ENCODE results near the gene RAB40B. TPM values are rescaled to one million over a fixed set of nuclear protein-coding genes. Genes with fewer than 3 reads are reported as not detected.

Gene RAB40B
- total RNA-seq, 2 experiments from 2014 or later: 21.4 to 22.1 TPM

DNA sequence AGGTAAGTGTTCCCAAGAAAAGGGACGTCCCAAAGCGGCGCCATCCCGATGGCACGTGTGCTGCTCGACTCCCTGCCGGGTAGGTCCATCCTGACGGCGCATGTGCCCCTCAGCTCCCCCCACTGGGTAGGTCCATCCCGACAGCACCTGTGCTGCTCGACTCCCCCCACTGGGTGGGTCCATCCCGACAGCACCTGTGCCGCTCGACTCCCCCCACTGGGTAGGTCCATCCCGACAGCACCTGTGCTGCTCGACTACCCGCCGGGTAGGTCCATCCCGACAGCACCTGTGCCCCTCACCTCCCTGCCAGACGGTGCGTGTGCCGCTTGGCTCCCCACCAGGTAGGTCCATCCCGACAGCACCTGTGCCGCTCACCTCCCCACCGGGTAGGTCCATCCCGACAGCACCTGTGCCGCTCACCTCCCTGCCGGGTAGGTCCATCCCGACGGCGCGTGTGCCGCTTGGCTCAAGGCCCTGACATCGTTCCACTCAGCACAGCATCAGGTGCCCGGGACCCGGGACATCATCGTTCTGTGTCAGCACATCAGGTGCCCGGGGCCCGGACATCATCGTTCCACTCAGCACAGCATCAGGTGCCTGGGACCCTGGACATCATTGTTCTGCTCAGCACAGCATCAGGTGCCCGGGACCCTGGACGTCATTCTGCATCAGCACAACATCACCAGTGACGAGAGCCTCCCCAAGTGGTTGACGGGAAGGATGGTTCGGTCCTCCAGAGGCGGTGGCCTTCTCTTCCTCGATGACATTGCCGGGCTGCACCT, 31.2 kb upstream of the RAB40B start:
- BruUV-seq (replicated peaks): no TSS peak
- H3K36me3 ChIP-seq (ENCODE audit: insufficient read depth, low read length): peaks cover 85% of the 10 kb centered on the region
- H4K20me1 ChIP-seq (ENCODE audit: insufficient read depth, low read length): no peaks in the 10 kb centered on the region
- no peak overlapping the region for H2AFZ ChIP-seq (ENCODE audit: low read length)
- POLR2A ChIA-PET: interaction anchor here (0.6 kb wide), 1 partner anchor 18 kb away, joined by 3 read pairs; no protein-coding TSS in a partner anchor
- TF ChIP-seq, protein P1, sequence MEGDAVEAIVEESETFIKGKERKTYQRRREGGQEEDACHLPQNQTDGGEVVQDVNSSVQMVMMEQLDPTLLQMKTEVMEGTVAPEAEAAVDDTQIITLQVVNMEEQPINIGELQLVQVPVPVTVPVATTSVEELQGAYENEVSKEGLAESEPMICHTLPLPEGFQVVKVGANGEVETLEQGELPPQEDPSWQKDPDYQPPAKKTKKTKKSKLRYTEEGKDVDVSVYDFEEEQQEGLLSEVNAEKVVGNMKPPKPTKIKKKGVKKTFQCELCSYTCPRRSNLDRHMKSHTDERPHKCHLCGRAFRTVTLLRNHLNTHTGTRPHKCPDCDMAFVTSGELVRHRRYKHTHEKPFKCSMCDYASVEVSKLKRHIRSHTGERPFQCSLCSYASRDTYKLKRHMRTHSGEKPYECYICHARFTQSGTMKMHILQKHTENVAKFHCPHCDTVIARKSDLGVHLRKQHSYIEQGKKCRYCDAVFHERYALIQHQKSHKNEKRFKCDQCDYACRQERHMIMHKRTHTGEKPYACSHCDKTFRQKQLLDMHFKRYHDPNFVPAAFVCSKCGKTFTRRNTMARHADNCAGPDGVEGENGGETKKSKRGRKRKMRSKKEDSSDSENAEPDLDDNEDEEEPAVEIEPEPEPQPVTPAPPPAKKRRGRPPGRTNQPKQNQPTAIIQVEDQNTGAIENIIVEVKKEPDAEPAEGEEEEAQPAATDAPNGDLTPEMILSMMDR (conservative IDR thresholded peaks at IDR 0.05; ENCODE audit: low read length): no peak
- TF ChIP-seq EZH2phosphoT487 (IDR thresholded peaks at IDR 0.05; ENCODE audit: borderline replicate concordance, low read depth, low read length): no peak
- no peak overlapping the region for H3K4me3 ChIP-seq (ENCODE audit: low read depth, low read length, poor library complexity, severe bottlenecking)
- intact Hi-C loops (cut with micrococcal nuclease; ENCODE audit: unreplicated experiment): no loop called here
- no peaks in the 10 kb centered on the region for H3K4me1 ChIP-seq (ENCODE audit: insufficient read depth, low read length, poor library complexity, severe bottlenecking)
- H3K79me2 ChIP-seq (ENCODE audit: insufficient read depth, low read depth, low read length): no peaks in the 10 kb centered on the region
- DNase-seq (ENCODE audit: low spot score): no peak
- H3K27ac ChIP-seq (ENCODE audit: low read depth, low read length, poor library complexity, severe bottlenecking): no peak overlapping the region
- CTCF ChIA-PET (ENCODE audit: unreplicated experiment): interaction anchor here (0.6 kb wide), 1 partner anchor 14 kb away, joined by 3 read pairs; no protein-coding TSS in a partner anchor
- H3K9me2 ChIP-seq (ENCODE audit: insufficient read depth, low read length): no peaks in the 10 kb centered on the region
- H3K9me3 ChIP-seq (ENCODE audit: low read length): peaks cover 7% of the 10 kb centered on the region
- no peak overlapping the region for H3K4me2 ChIP-seq (ENCODE audit: low read length)

DNA sequence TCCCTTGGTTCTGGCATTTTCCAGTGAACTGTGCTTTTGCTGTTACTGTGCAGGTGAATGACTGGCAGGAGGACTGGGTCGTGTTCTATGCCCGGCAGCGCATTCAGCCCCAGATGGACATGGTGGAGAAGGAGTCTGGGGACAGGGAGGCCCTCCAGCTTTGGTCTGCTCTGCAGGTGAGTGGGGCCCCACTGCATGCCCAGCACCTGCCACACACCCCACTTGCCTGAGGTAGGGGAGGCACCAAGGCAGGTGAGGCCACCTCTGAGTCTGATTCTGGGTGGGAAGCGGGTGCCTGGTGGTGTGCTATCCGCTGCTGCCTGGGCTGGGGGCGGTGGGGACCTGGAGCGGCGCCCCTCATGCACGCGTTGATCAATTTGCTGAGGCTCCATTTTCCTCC, 27.9 kb upstream of the RAB40B start:
- H3K4me1 ChIP-seq (ENCODE audit: insufficient read depth, low read length, poor library complexity, severe bottlenecking): no peaks in the 10 kb centered on the region
- H2AFZ ChIP-seq (ENCODE audit: low read length): no peak overlapping the region
- DNase-seq (ENCODE audit: low spot score): no peak
- intact Hi-C loops (cut with micrococcal nuclease; ENCODE audit: unreplicated experiment): no loop called here
- no peak for TF ChIP-seq EZH2phosphoT487 (IDR thresholded peaks at IDR 0.05; ENCODE audit: borderline replicate concordance, low read depth, low read length)
- TF ChIP-seq, protein P1 (conservative IDR thresholded peaks at IDR 0.05; ENCODE audit: low read length): no peak
- H3K9me3 ChIP-seq (ENCODE audit: low read length): no peaks in the 10 kb centered on the region
- no peak overlapping the region for H3K4me2 ChIP-seq (ENCODE audit: low read length)
- no peak overlapping the region for H3K4me3 ChIP-seq (ENCODE audit: low read depth, low read length, poor library complexity, severe bottlenecking)
- no peaks in the 10 kb centered on the region for H3K9me2 ChIP-seq (ENCODE audit: insufficient read depth, low read length)
- CTCF ChIA-PET (ENCODE audit: unreplicated experiment): interaction anchor here (0.9 kb wide), 1 partner anchor 10 kb away, joined by 3 read pairs; the partner anchor contains the start of gene FN3KRP
- no TSS peak for BruUV-seq (replicated peaks)
- peaks cover 77% of the 10 kb centered on the region for H3K36me3 ChIP-seq (ENCODE audit: insufficient read depth, low read length)
- no peak overlapping the region for H3K27ac ChIP-seq (ENCODE audit: low read depth, low read length, poor library complexity, severe bottlenecking)
- POLR2A ChIA-PET: no interaction called here
- H3K79me2 ChIP-seq (ENCODE audit: insufficient read depth, low read depth, low read length): no peaks in the 10 kb centered on the region
- no peaks in the 10 kb centered on the region for H4K20me1 ChIP-seq (ENCODE audit: insufficient read depth, low read length)

DNA sequence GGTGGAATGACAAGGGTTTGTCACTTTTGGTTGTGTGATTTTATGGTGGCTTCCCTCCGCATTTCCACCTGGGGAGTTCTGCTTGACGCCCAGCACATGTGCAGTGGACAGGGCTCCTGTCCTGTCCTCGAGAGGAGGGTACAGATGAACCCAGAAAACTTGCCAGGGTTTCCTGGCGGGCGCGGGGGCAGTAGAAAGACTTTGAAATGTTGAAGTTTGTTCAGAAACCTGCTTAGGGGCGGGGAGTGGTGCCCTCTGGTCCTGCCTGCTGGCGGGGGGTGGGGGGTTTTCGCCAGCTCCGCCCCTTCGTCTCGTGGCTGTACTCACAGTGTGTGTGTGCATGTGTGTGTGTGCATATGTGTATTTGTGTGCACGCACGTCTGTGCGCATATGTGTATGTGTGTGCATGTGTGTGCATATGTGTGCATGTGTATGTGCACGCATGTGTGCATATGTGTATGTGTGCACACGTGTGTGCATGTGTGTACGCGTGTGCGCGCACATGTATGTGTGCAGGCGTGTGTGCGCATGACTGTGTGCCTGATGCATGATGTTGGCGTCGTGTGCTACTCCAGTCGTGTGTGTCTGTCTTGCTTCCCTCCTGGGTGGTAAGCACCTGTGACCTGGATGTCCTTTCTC, 24.8 kb upstream of the RAB40B start:
- Histone ChIP-seq H3K36me3 (ENCODE audit: insufficient read depth, low read length) (peaks cover 77% of the 10 kb centered on the region), H4K20me1 (ENCODE audit: insufficient read depth, low read length) (no peaks in the 10 kb centered on the region), H3K9me2 (ENCODE audit: insufficient read depth, low read length) (no peaks in the 10 kb centered on the region), H3K4me3 (ENCODE audit: low read depth, low read length, poor library complexity, severe bottlenecking) (no peak overlapping the region), H3K9me3 (ENCODE audit: low read length) (no peaks in the 10 kb centered on the region), H3K4me2 (ENCODE audit: low read length) (no peak overlapping the region), H2AFZ (ENCODE audit: low read length) (no peak overlapping the region), H3K79me2 (ENCODE audit: insufficient read depth, low read depth, low read length) (no peaks in the 10 kb centered on the region), H3K27ac (ENCODE audit: low read depth, low read length, poor library complexity, severe bottlenecking) (no peak overlapping the region), H3K4me1 (ENCODE audit: insufficient read depth, low read length, poor library complexity, severe bottlenecking) (peaks cover 9% of the 10 kb centered on the region)
- CTCF ChIA-PET (ENCODE audit: unreplicated experiment): no interaction called here
- no peak for DNase-seq (ENCODE audit: low spot score)
- BruUV-seq (replicated peaks): no TSS peak
- intact Hi-C loops (cut with micrococcal nuclease; ENCODE audit: unreplicated experiment): no loop called here
- TF ChIP-seq, protein P1 (conservative IDR thresholded peaks at IDR 0.05; ENCODE audit: low read length): no peak
- TF ChIP-seq EZH2phosphoT487 (IDR thresholded peaks at IDR 0.05; ENCODE audit: borderline replicate concordance, low read depth, low read length): no peak
- POLR2A ChIA-PET: no interaction called here

Data from OCI-LY7 (cell line).